Measurements from ENCODE around the gene PRDM10. TPM values are rescaled to one million over a fixed set of nuclear protein-coding genes. Genes with fewer than 3 reads are reported as not detected.

Gene PRDM10
- polyA plus RNA-seq, 5 donors, result 7.9 to 13.5 (median 9.5) TPM

Other genes starting within 250 kb of the PRDM10 start
- gene TMEM45B, start 187.0 kb downstream of the PRDM10 start, polyA plus RNA-seq (ENCODE audit: insufficient read depth in 1 of 5, insufficient read length in 5 of 5, low replicate concordance in 1 of 5), result 1 to 10 TPM; 1.5 to 3.6 (median 2.9) TPM
- 10 to 100 TPM; 38.1 to 49.0 (median 39.4) TPM for gene NFRKB, start 107.3 kb downstream of the PRDM10 start, polyA plus RNA-seq (ENCODE audit: insufficient read depth in 1 of 5, insufficient read length in 5 of 5, low replicate concordance in 1 of 5)
- gene APLP2, start 67.1 kb upstream of the PRDM10 start, polyA plus RNA-seq (ENCODE audit: insufficient read depth in 1 of 5, insufficient read length in 5 of 5, low replicate concordance in 1 of 5), result 100 to 1,000 TPM; 424 to 539 (median 490) TPM
- 10 to 100 TPM; 22.3 to 43.2 (median 35.1) TPM for gene ST14, start 156.9 kb upstream of the PRDM10 start, polyA plus RNA-seq (ENCODE audit: insufficient read depth in 1 of 5, insufficient read length in 5 of 5, low replicate concordance in 1 of 5)

Data from right lung (tissue), 5 donors.